Measurements from ENCODE around the gene ECI1. TPM values are rescaled to one million over a fixed set of nuclear protein-coding genes. Genes with fewer than 3 reads are reported as not detected.

ECI1 gene
- total and polyA plus RNA-seq, 2 of the 13 experiments (the other 11 are each of a cell fraction or from before 2014, with no cell fraction given) = 82.0 to 102 TPM

DNA sequence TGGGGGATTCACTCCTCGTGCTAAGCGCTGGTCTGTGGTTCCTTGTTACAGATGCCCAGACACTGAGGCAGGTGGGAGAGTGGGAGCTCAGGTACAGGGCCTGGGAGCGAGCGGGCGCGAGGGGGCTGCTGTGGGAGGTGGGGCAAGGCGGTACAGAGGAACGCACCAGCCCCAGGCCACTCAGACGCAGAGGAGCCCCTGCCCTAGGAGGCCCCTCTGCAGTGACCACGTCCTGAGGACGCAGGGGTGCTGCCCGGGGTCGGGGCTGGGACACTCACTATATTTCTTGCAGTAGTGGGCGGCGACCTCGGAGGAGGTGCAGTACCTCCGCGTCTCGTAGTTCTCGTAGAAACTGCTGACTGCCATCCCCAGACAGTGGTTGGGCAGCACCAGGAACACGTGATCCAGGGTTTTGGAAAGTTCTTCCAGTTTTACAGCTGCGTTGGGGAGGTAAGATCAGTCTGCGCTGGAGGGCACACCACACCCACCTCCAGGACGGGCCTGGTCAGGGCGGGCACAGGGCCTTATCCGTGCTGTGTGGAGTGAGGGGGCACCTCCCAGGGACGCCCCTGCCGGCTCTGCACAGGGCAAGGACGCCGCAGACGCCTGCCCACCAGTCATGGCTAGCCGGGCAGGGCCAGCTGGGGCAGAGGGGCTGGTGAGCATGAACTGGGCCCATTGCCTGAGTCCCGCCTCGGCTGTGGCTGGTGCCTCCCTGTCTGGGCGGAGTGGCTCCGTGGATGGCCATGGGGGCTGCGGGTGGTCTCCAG, 32.8 kb upstream of the ECI1 start:
- H3K79me2 ChIP-seq (ENCODE audit: insufficient read depth, low read length) = no peaks in the 10 kb centered on the region
- no peak overlapping the region for H2AFZ ChIP-seq (ENCODE audit: low read length)
- CTCF ChIA-PET (ENCODE audit: low intra/inter-chr PET ratio, low total read pairs) = no interaction called here
- no peak overlapping the region for H3K27ac ChIP-seq (ENCODE audit: extremely low read length, insufficient read depth, low read length)
- ATAC-seq (no peak), FAIRE-seq (no peak), DNase-seq (ENCODE audit: low spot score) (no peak)
- intact Hi-C loops (cut with micrococcal nuclease; ENCODE audit: unreplicated experiment) = no loop called here
- no peaks in the 10 kb centered on the region for H3K9me3 ChIP-seq (ENCODE audit: low read length)
- H3K27me3 ChIP-seq (ENCODE audit: control insufficient read depth in 1 of 2, insufficient read depth in 2 of 2, low read length in 2 of 2) = peaks cover 32 to 81% of the 10 kb centered on the region in 2 experiments; a peak in 4 of 5 replicates
- H3K9ac ChIP-seq (ENCODE audit: insufficient read depth, low read depth, low read length) = no peak overlapping the region
- H3K36me3 ChIP-seq (replicated peaks in 1 of 2; ENCODE audit: control insufficient read depth in 1 of 2, insufficient read depth in 2 of 2, low read length in 2 of 2) = no peaks in the 10 kb centered on the region
- H4K20me1 ChIP-seq (ENCODE audit: insufficient read depth, low read length) = no peaks in the 10 kb centered on the region
- no TSS peak for BruUV-seq (replicated peaks)
- no peaks in the 10 kb centered on the region for H3K4me1 ChIP-seq (ENCODE audit: insufficient read depth, low read length)
- H3K4me2 ChIP-seq (ENCODE audit: low read depth, low read length) = no peak overlapping the region
- H3K4me3 ChIP-seq (replicated peaks in 1 of 3; ENCODE audit: insufficient read depth in 1 of 3, low read depth in 2 of 3, low read length in 3 of 3) = no peak overlapping the region
- POLR2A ChIA-PET = no interaction called here
- in situ Hi-C loops (cut with HindIII; ENCODE audit: extremely low pct_ligation_motif_present, low pct_unique_long_range_greater_than_20kb) = no loop called here
- TF ChIP-seq ZNF577 (CRISPR knock-in tag; IDR thresholded peaks at IDR 0.05; ENCODE audit: borderline replicate concordance, low read depth) (no peak), ISL2 (CRISPR knock-in tag; IDR thresholded peaks at IDR 0.05) (no peak), ZNF292 (CRISPR knock-in tag; IDR thresholded peaks at IDR 0.05; ENCODE audit: borderline replicate concordance, low read depth) (no peak), PHB2 (IDR thresholded peaks at IDR 0.05; ENCODE audit: partially characterized antibody) (no peak), CREM (IDR thresholded peaks at IDR 0.05) (no peak), CREM (CRISPR knock-in tag; IDR thresholded peaks at IDR 0.05) (no peak), TBX2 (CRISPR knock-in tag; IDR thresholded peaks at IDR 0.05; ENCODE audit: borderline replicate concordance) (no peak), CERS6 (CRISPR knock-in tag; IDR thresholded peaks at IDR 0.05) (no peak), ZNF841 (CRISPR knock-in tag; IDR thresholded peaks at IDR 0.05; ENCODE audit: borderline replicate concordance) (no peak), ZNF674 (CRISPR knock-in tag; IDR thresholded peaks at IDR 0.05; ENCODE audit: low read depth) (no peak), ZNF768 (CRISPR knock-in tag; IDR thresholded peaks at IDR 0.05) (no peak), ZNF20 (CRISPR knock-in tag; IDR thresholded peaks at IDR 0.05) (no peak), HDAC2 (CRISPR knock-in tag; IDR thresholded peaks at IDR 0.05) (no peak), RFX1 (IDR thresholded peaks at IDR 0.05) (no peak)
- TF ChIP-seq, protein P1, sequence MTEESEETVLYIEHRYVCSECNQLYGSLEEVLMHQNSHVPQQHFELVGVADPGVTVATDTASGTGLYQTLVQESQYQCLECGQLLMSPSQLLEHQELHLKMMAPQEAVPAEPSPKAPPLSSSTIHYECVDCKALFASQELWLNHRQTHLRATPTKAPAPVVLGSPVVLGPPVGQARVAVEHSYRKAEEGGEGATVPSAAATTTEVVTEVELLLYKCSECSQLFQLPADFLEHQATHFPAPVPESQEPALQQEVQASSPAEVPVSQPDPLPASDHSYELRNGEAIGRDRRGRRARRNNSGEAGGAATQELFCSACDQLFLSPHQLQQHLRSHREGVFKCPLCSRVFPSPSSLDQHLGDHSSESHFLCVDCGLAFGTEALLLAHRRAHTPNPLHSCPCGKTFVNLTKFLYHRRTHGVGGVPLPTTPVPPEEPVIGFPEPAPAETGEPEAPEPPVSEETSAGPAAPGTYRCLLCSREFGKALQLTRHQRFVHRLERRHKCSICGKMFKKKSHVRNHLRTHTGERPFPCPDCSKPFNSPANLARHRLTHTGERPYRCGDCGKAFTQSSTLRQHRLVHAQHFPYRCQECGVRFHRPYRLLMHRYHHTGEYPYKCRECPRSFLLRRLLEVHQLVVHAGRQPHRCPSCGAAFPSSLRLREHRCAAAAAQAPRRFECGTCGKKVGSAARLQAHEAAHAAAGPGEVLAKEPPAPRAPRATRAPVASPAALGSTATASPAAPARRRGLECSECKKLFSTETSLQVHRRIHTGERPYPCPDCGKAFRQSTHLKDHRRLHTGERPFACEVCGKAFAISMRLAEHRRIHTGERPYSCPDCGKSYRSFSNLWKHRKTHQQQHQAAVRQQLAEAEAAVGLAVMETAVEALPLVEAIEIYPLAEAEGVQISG (CRISPR knock-in tag; IDR thresholded peaks at IDR 0.05) = no peak
- 38% methylated on average over 9 of the region's 37 CpGs for WGBS (ENCODE audit: low lambda C conversion rate)

All from HepG2 (cell line).